H1 (cell line): ENCODE data around the gene BRCC3. TPM values are rescaled to one million over a fixed set of nuclear protein-coding genes. Genes with fewer than 3 reads are reported as not detected.

Source experiments
- CTCF ChIA-PET: fragments of 300-600 bp; sonication (Branson Sonifier 250); formaldehyde crosslinking; loops from one replicate; lab custom pipeline; 2021; ENCODE audit not compliant: partially characterized antibody; lab: Charles Lee
- POLR2A ChIA-PET: fragments of 300-600 bp; sonication (Branson Sonifier 250); formaldehyde crosslinking; loops from one replicate; lab custom pipeline; 2021; ENCODE audit warnings: inconsistent platforms; ENCODE audit not compliant: partially characterized antibody; lab: Charles Lee
- DNase-seq, 2 experiments: peaks; one replicate each; pipeline versions ENCODE4 v3.0.0 to v3.0.0-alpha.2; 2010 to 2022; ENCODE audit warnings: low spot score in 2 of 2, low read depth in 1 of 2, mixed read lengths in 1 of 2
- FAIRE-seq: peaks from 2 replicates; lab custom pipeline; 2011; peaks lifted over from hg19 to GRCh38; lab: Jason Lieb, UNC
- H2AFZ ChIP-seq: 2 replicates; pipeline ENCODE4 v1.8.1; 2012; ENCODE audit warnings: low read length, inconsistent platforms
- H2AK5ac ChIP-seq: 2 replicates; pipeline ENCODE4 v1.6.1; 2013; ENCODE audit warnings: low read depth, low read length
- H2BK120ac ChIP-seq: replicated peaks from 2 replicates; pipeline ENCODE3; 2013; ENCODE audit warnings: low read depth, low read length, inconsistent platforms
- H2BK12ac ChIP-seq: 2 replicates; pipeline ENCODE4 v1.6.1; 2013; ENCODE audit warnings: low read depth, low read length
- H2BK15ac ChIP-seq: 2 replicates; pipeline ENCODE4 v1.6.1; 2013; ENCODE audit warnings: low read length
- H2BK20ac ChIP-seq: 2 replicates; pipeline ENCODE4 v1.6.1; 2013; ENCODE audit warnings: low read length
- H2BK5ac ChIP-seq: 2 replicates; pipeline ENCODE4 v1.6.1; 2013; ENCODE audit warnings: low read depth, low read length
- H3K14ac ChIP-seq: 2 replicates; pipeline ENCODE4 v1.6.1; 2013; ENCODE audit warnings: inconsistent platforms; ENCODE audit not compliant: insufficient read length
- H3K18ac ChIP-seq: 2 replicates; pipeline ENCODE4 v1.6.1; 2013; ENCODE audit warnings: low read length; ENCODE audit errors: extremely low read depth
- H3K23ac ChIP-seq: 2 replicates; pipeline ENCODE4 v1.6.1; 2013; ENCODE audit warnings: inconsistent platforms; ENCODE audit not compliant: insufficient read length
- H3K23me2 ChIP-seq: 2 replicates; pipeline ENCODE4 v1.6.1; 2013; ENCODE audit warnings: low read depth, low read length
- H3K27ac ChIP-seq: 2 replicates; pipeline ENCODE4 v1.6.1; 2011; ENCODE audit warnings: low read depth, low read length, inconsistent platforms
- H3K27me3 ChIP-seq, 4 experiments: replicated peaks in 1 of 4; 1 replicate in 1 of 4; 2 replicates in 3 of 4; pipeline versions ENCODE4 v1.6.1 to v1.8.1; 2011 to 2013; ENCODE audit warnings: low read length in 3 of 4, mild to moderate bottlenecking in 3 of 4, inconsistent platforms in 2 of 4, mixed read lengths in 2 of 4, moderate library complexity in 1 of 4; ENCODE audit not compliant: control insufficient read depth in 3 of 4, insufficient read depth in 3 of 4; ENCODE audit errors: extremely low read depth in 1 of 4
- H3K36me3 ChIP-seq, 4 experiments: 2 replicates each; pipeline versions ENCODE4 v1.6.1 to v1.8.1; 2011 to 2013; ENCODE audit warnings: mild to moderate bottlenecking in 4 of 4, low read length in 3 of 4, moderate library complexity in 2 of 4, control low read depth in 1 of 4, inconsistent platforms in 1 of 4; ENCODE audit not compliant: insufficient read depth in 4 of 4, control insufficient read depth in 2 of 4
- H3K4ac ChIP-seq: replicated peaks from 2 replicates; pipeline ENCODE3; 2013; ENCODE audit warnings: low read length, low read depth, mixed read lengths, inconsistent platforms; ENCODE audit not compliant: insufficient read length
- H3K4me1 ChIP-seq, 4 experiments: replicated peaks in 1 of 4; 1 replicate in 1 of 4; 2 replicates in 3 of 4; pipeline versions ENCODE4 v1.6.1 to v1.8.1; 2011 to 2013; ENCODE audit warnings: low read length in 3 of 4, inconsistent platforms in 2 of 4, mixed read lengths in 1 of 4; ENCODE audit not compliant: insufficient read depth in 4 of 4, control insufficient read depth in 3 of 4
- H3K4me2 ChIP-seq, 2 experiments: 2 replicates each; pipeline versions ENCODE4 v1.6.1 to v1.8.1; 2011 to 2013; ENCODE audit warnings: low read depth in 2 of 2, low read length in 2 of 2, control low read depth in 1 of 2, inconsistent platforms in 1 of 2, mild to moderate bottlenecking in 1 of 2; ENCODE audit not compliant: insufficient read depth in 1 of 2
- H3K4me3 ChIP-seq, 4 experiments: fragments of 200-600, 300-600 bp in 1 of 4; sonication (generic), shearing (Covaris generic), sonication (Bioruptor Twin) in 1 of 4; 2 replicates each; pipeline versions ENCODE4 v1.5.1 to v1.8.1; 2011 to 2016; ENCODE audit warnings: low read length in 4 of 4, low read depth in 3 of 4, control low read depth in 2 of 4, inconsistent platforms in 2 of 4, mild to moderate bottlenecking in 2 of 4, mixed read lengths in 1 of 4, moderate library complexity in 1 of 4; ENCODE audit not compliant: insufficient read depth in 2 of 4; ENCODE audit errors: extremely low read depth in 1 of 4
- H3K56ac ChIP-seq: replicated peaks from 2 replicates; pipeline ENCODE3; 2013; ENCODE audit warnings: low read depth, mild to moderate bottlenecking, mixed read lengths, low read length, inconsistent platforms; ENCODE audit not compliant: insufficient read length
- H3K79me1 ChIP-seq: 2 replicates; pipeline ENCODE4 v1.6.1; 2013; ENCODE audit warnings: low read depth, low read length, control low read depth
- H3K79me2 ChIP-seq, 2 experiments: 2 replicates each; pipeline versions ENCODE4 v1.6.1 to v1.8.1; 2012 to 2013; ENCODE audit warnings: low read length in 2 of 2, mild to moderate bottlenecking in 2 of 2, inconsistent platforms in 1 of 2; ENCODE audit not compliant: insufficient read depth in 2 of 2, control insufficient read depth in 1 of 2
- H3K9ac ChIP-seq, 4 experiments: replicated peaks in 1 of 4; 1 replicate in 1 of 4; 2 replicates in 3 of 4; pipeline versions ENCODE4 v1.6.1 to v1.8.1; 2011 to 2013; ENCODE audit warnings: low read depth in 3 of 4, low read length in 3 of 4, control low read depth in 2 of 4, mild to moderate bottlenecking in 2 of 4, moderate library complexity in 2 of 4, inconsistent platforms in 1 of 4; ENCODE audit errors: extremely low read depth in 1 of 4
- H3K9me3 ChIP-seq, 2 experiments: 2 replicates each; pipeline versions ENCODE4 v1.6.1 to v1.8.1; 2012 to 2013; ENCODE audit warnings: mild to moderate bottlenecking in 2 of 2, moderate library complexity in 2 of 2, control low read depth in 1 of 2, inconsistent platforms in 1 of 2, low read depth in 1 of 2, low read length in 1 of 2, mixed read lengths in 1 of 2; ENCODE audit not compliant: insufficient read depth in 2 of 2
- H4K20me1 ChIP-seq, 2 experiments: replicated peaks in 1 of 2; 2 replicates each; pipeline versions ENCODE3 to v1.8.1; 2011 to 2013; ENCODE audit warnings: inconsistent platforms in 2 of 2, low read length in 2 of 2, mild to moderate bottlenecking in 1 of 2; ENCODE audit not compliant: insufficient read depth in 2 of 2, control insufficient read depth in 1 of 2
- H4K5ac ChIP-seq: 2 replicates; pipeline ENCODE4 v1.6.1; 2013; ENCODE audit warnings: low read length, low read depth, mixed read lengths, inconsistent platforms; ENCODE audit not compliant: insufficient read length
- H4K8ac ChIP-seq: 2 replicates; pipeline ENCODE4 v1.8.0; 2013; ENCODE audit warnings: mild to moderate bottlenecking, moderate library complexity, low read length, inconsistent platforms; ENCODE audit not compliant: insufficient read depth; ENCODE audit errors: extremely low read depth
- H4K91ac ChIP-seq: replicated peaks from 2 replicates; pipeline ENCODE3; 2013; ENCODE audit warnings: low read length, mixed read lengths, inconsistent platforms; ENCODE audit not compliant: insufficient read length
- BCL11A ChIP-seq, 2 experiments: IDR thresholded peaks; one replicate each; pipeline ENCODE4 v1.6.1; 2011; ENCODE audit warnings: low read depth in 2 of 2, low read length in 2 of 2, mild to moderate bottlenecking in 2 of 2
- MAFK ChIP-seq: IDR thresholded peaks from 2 replicates; pipeline ENCODE4 v1.6.1; 2012; ENCODE audit warnings: low read depth, mild to moderate bottlenecking, improper control_type of control experiment, low read length
- PHF8 ChIP-seq: fragments of 200-600 bp; sonication (generic); conservative IDR thresholded peaks from 2 replicates; pipeline ENCODE4 v1.7.1; 2012; ENCODE audit warnings: low read depth, mild to moderate bottlenecking, inconsistent platforms, low read length, moderate library complexity
- WGBS, 2 experiments: shearing (Covaris generic) in 1 of 2; methylation state at CpG; one replicate each; pipeline versions ENCODE4 v1.1.6 to v1.1.7; 2013 to 2015; ENCODE audit warnings: low lambda C conversion rate in 2 of 2, mixed read lengths in 2 of 2, inconsistent platforms in 1 of 2, low coverage in 1 of 2, missing lambda C conversion rate in 1 of 2; ENCODE audit not compliant: insufficient replicate concordance in 2 of 2, insufficient coverage in 1 of 2, insufficient read length in 1 of 2; ENCODE audit errors: extremely low coverage in 1 of 2, missing lambda C conversion rate in 1 of 2; 5-methylcytosine and 5-hydroxymethylcytosine counted together
- polyA plus RNA-seq, 7 experiments: library from polyadenylated mRNA; depleted of rRNA in 3 of 7; stranded (reverse) in 5 of 7; unstranded in 2 of 7; fragments of >200 nt in 5 of 7; fragments of 200-250 nt in 2 of 7; gene quantifications; 1 replicate in 5 of 7; 2 replicates in 1 of 7; 4 replicates in 1 of 7; pipeline versions ENCODE4 v1.2.1 to v1.2.3, GENCODE V29; 2011 to 2013; ENCODE audit warnings: missing spikeins in 2 of 7, mixed read lengths in 2 of 7
- total RNA-seq: library from RNA; stranded (reverse); fragmentation: NEBNext Ultra II Directional; extraction: Animal tissue kit (Norgen Biotek cat#: 25700); gene quantifications from 2 replicates; pipeline ENCODE4 v1.2.1, GENCODE V29; 2021

Gene BRCC3
- total and polyA plus RNA-seq, 2 of the 8 experiments (the other 6 are each of a cell fraction or from before 2014, with no cell fraction given) = 13.1 to 23.2 TPM

DNA sequence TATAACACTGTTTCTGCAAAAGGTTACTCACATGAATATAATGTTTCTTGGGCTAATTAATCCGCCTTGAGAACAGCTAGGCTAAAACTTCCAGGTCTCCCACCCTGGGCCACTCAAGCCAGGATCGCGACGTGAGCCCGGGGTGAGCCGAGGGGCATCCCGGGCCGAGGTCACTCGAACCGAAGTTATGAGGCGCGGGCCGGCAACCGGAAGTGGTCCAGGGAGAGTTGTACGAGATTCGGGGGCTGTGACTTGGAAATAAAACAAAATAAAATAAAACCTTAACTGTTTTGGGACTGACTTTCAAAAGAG is 689 bp upstream of the BRCC3 start:
- Histone ChIP-seq H2BK20ac (no peak overlapping the region), H3K9me3 (no peaks in the 10 kb centered on the region), H2BK12ac (no peak overlapping the region), H3K23ac (no peak overlapping the region), H3K4ac (no peak overlapping the region), H3K36me3 (peaks cover 0 to 10% (median 1%) of the 10 kb centered on the region in 4 experiments; a peak in 5 of 8 replicates), H3K27me3 (no peaks in the 10 kb centered on the region), H2BK5ac (no peak overlapping the region), H2AK5ac (no peak overlapping the region), H3K4me3 (peak overlapping the region; percentile 57 to 95 (median 63)), H3K56ac (no peak overlapping the region), H2BK120ac (no peak overlapping the region), H3K4me2 (peak overlapping the region; percentile 84 to 91), H3K9ac (peak overlapping the region in 3 of 4 experiments; percentile 48 to 70 (median 64); a peak in 5 of 7 replicates), H4K20me1 (no peaks in the 10 kb centered on the region), H4K91ac (no peak overlapping the region), H3K79me2 (peaks cover 0 to 20% of the 10 kb centered on the region in 2 experiments; a peak in 2 of 4 replicates), H2AFZ (0 out of 2 replicates have a peak overlapping the region, but pooled peaks have one; percentile 32), H3K23me2 (0 out of 2 replicates have a peak, but pooled peaks cover 2% of the 10 kb centered on the region), H3K4me1 (no peaks in the 10 kb centered on the region), H2BK15ac (no peak overlapping the region), H3K79me1 (no peaks in the 10 kb centered on the region)
- ChIA-PET POLR2A (no interaction called here), CTCF (no interaction called here)
- DNase-seq (no peak), FAIRE-seq (no peak)
- WGBS, 2 experiments = 1% methylated on average over 12 of the region's 16 CpGs; no CpG with 5 or more reads in 1 of the 2 experiments
- TF ChIP-seq BCL11A (IDR thresholded peaks at IDR 0.05; ENCODE audit: low read depth in 2 of 2, low read length in 2 of 2) (no peak), MAFK (no peak), PHF8 (0 out of 2 replicates have a peak, but pooled peaks have one; percentile 43)
- TF ChIP-seq, all 59 proteins: peak for 1
- Histone ChIP-seq H3K18ac (no peak overlapping the region; the same call in 1 of the 2 replicates), H3K27ac (no peak overlapping the region; the same call in 1 of the 2 replicates), H4K8ac (no peak overlapping the region), H4K5ac (no peak overlapping the region), H3K14ac (no peak overlapping the region)
